Motor neuron (in vitro differentiated cells): ENCODE measurements around the gene PDE2A. TPM values are rescaled to one million over a fixed set of nuclear protein-coding genes. Genes with fewer than 3 reads are reported as not detected.

Experiments used
- ATAC-seq, 8 experiments: fragments of 200-7000 bp; cut with Tn5 transposase; replicated peaks in 6 of 8; 2 replicates each; pipeline ENCODE4 v1.8.0; 2021; ENCODE audit warnings: mild to moderate bottlenecking in 8 of 8, moderate library complexity in 8 of 8
- H3K27ac ChIP-seq, 2 donors: fragments of 250-450 bp; sonication (Bioruptor Pico); 2 replicates each; pipeline ENCODE4 v1.9.0; 2021; ENCODE audit warnings: antibody characterized with exemption in 2 of 2, mild to moderate bottlenecking in 2 of 2, moderate library complexity in 1 of 2
- H3K4me1 ChIP-seq, 2 donors: fragments of 250-450 bp; sonication (Bioruptor Pico); replicated peaks in 1 of 2; 2 replicates each; pipeline ENCODE4 v1.6.1; 2021; ENCODE audit warnings: antibody characterized with exemption in 2 of 2, mild to moderate bottlenecking in 2 of 2, moderate library complexity in 1 of 2
- H3K4me3 ChIP-seq, 5 donors: fragments of 250-450 bp; sonication (Bioruptor Pico); 2 replicates each; pipeline ENCODE4 v1.9.0; 2021; ENCODE audit warnings: antibody characterized with exemption in 5 of 5, mild to moderate bottlenecking in 5 of 5, moderate library complexity in 4 of 5
- WGBS, 10 experiments: fragments of 450-650 bp; shearing (Covaris generic); methylation state at CpG; one replicate each; pipeline ENCODE4 v1.0.0; 2022; 5-methylcytosine and 5-hydroxymethylcytosine counted together
- in situ Hi-C, 9 experiments: fragments of 400-800 bp; cut with MboI; loops; one replicate each; pipeline ENCODE4 v1.15.0; 2021; ENCODE audit warnings: low sequenced_read_pairs in 9 of 9, low pct_unique_long_range_greater_than_20kb in 2 of 9; ENCODE audit not compliant: unreplicated experiment in 9 of 9
- total RNA-seq, 8 experiments: library from RNA; unstranded; fragments of 300-600 nt; gene quantifications; 2 replicates each; pipeline versions ENCODE4 v1.2.3 to v1.2.4, GENCODE V29; 2022

PDE2A gene
- total RNA-seq, 8 experiments from 2014 or later, result 1.5 to 58.7 (median 6.0) TPM

- Histone ChIP-seq H3K4me1 (peaks cover 0 to 13% of the 10 kb centered on the region in 2 donors), H3K27ac (no peak overlapping the region)
- WGBS, 10 experiments, result 0 to 63% (median 30%) methylated on average over 1 to 3 of the region's 3 CpGs; no CpG with 5 or more reads in 5 of the 10 experiments
Measured at GRCh38 chr11:72636376-72636775, 37.8 kb downstream of the PDE2A start.

GRCh38 chr11:72635933-72636332, 38.3 kb downstream of the PDE2A start:
- WGBS, 10 experiments, result 0 to 100% (median 35%) methylated on average over 1 to 6 of the region's 6 CpGs; no CpG with 5 or more reads in 4 of the 10 experiments
- H3K27ac ChIP-seq, result no peak overlapping the region
- ATAC-seq, result peak in 3 of 8 experiments; percentile 80 to 94 (median 80)
- peaks cover 0 to 13% of the 10 kb centered on the region in 2 donors for H3K4me1 ChIP-seq
- in situ Hi-C loops, result no loop called here
- no peak overlapping the region for H3K4me3 ChIP-seq

More at GRCh38 chr11:72636376-72636775, 37.8 kb downstream of the PDE2A start:
- no peak overlapping the region for H3K4me3 ChIP-seq
- in situ Hi-C loops, result no loop called here
- peak in 2 of 8 experiments; percentile 40 to 68 for ATAC-seq

GRCh38 chr11:72635309-72635915, 38.8 kb downstream of the PDE2A start:
- peaks cover 0 to 13% of the 10 kb centered on the region in 2 donors for H3K4me1 ChIP-seq
- in situ Hi-C loops, result no loop called here
- H3K4me3 ChIP-seq, result no peak overlapping the region
- H3K27ac ChIP-seq, result no peak overlapping the region
- no peak for ATAC-seq
- WGBS, 10 experiments, result 60 to 100% (median 76%) methylated on average over 1 to 9 of the region's 9 CpGs; no CpG with 5 or more reads in 2 of the 10 experiments

GRCh38 chr11:72634472-72635095, 39.6 kb downstream of the PDE2A start:
- Histone ChIP-seq H3K4me1 (peaks cover 0 to 13% of the 10 kb centered on the region in 2 donors), H3K4me3 (no peak overlapping the region), H3K27ac (no peak overlapping the region)
- 20 to 100% (median 59%) methylated on average over 1 to 5 of the region's 7 CpGs; no CpG with 5 or more reads in 5 of the 10 experiments for WGBS, 10 experiments
- ATAC-seq, result no peak
- in situ Hi-C loops, result no loop called here

- no peak overlapping the region for H3K4me3 ChIP-seq
- no peak for ATAC-seq
- in situ Hi-C loops, result no loop called here
- WGBS, 10 experiments, result 100% methylated on average over 2 of the region's 9 CpGs; no CpG with 5 or more reads in 9 of the 10 experiments
- H3K4me1 ChIP-seq, result peaks cover 0 to 15% of the 10 kb centered on the region in 2 donors
- H3K27ac ChIP-seq, result no peak overlapping the region
Measured at GRCh38 chr11:72634016-72634415, 40.2 kb downstream of the PDE2A start.

- H3K4me1 ChIP-seq, result peaks cover 0 to 15% of the 10 kb centered on the region in 2 donors
- H3K4me3 ChIP-seq, result no peak overlapping the region
- in situ Hi-C loops, result no loop called here
- no peak overlapping the region for H3K27ac ChIP-seq
- WGBS, 10 experiments, result 40 to 80% (median 60%) methylated on average over 1 of the region's 4 CpGs; no CpG with 5 or more reads in 7 of the 10 experiments
- no peak for ATAC-seq
Measured at GRCh38 chr11:72633068-72633467, 41.2 kb downstream of the PDE2A start.

- Histone ChIP-seq H3K4me3 (no peak overlapping the region), H3K27ac (peak overlapping the region in 1 of 2 donors; percentile 0), H3K4me1 (peaks cover 0 to 15% of the 10 kb centered on the region in 2 donors)
- 33 to 80% (median 70%) methylated on average over 2 to 3 of the region's 18 CpGs; no CpG with 5 or more reads in 6 of the 10 experiments for WGBS, 10 experiments
- in situ Hi-C loops, result no loop called here
- ATAC-seq, result peak in 7 of 8 experiments; percentile 5 to 78 (median 70)
Measured at GRCh38 chr11:72631806-72632731, 42.2 kb downstream of the PDE2A start.

GRCh38 chr11:72630104-72630852, 43.9 kb downstream of the PDE2A start:
- H3K27ac ChIP-seq, result no peak overlapping the region
- H3K4me1 ChIP-seq, result peaks cover 0 to 22% of the 10 kb centered on the region in 2 donors
- in situ Hi-C loops, result no loop called here
- 55 to 95% (median 71%) methylated on average over 1 to 10 of the region's 16 CpGs; no CpG with 5 or more reads in 1 of the 10 experiments for WGBS, 10 experiments
- no peak overlapping the region for H3K4me3 ChIP-seq
- ATAC-seq, result no peak

GRCh38 chr11:72629266-72629665, 45.0 kb downstream of the PDE2A start:
- peak in 6 of 8 experiments; percentile 10 to 76 (median 44) for ATAC-seq
- in situ Hi-C loops, result no loop called here
- peaks cover 0 to 23% of the 10 kb centered on the region in 2 donors for H3K4me1 ChIP-seq
- no peak overlapping the region for H3K27ac ChIP-seq
- WGBS, 10 experiments, result 40 to 60% (median 57%) methylated on average over 1 to 3 of the region's 5 CpGs; no CpG with 5 or more reads in 7 of the 10 experiments
- no peak overlapping the region for H3K4me3 ChIP-seq

GRCh38 chr11:72627594-72628281, 46.5 kb downstream of the PDE2A start:
- in situ Hi-C loops, result no loop called here
- Histone ChIP-seq H3K4me3 (no peak overlapping the region), H3K27ac (no peak overlapping the region), H3K4me1 (peaks cover 0 to 20% of the 10 kb centered on the region in 2 donors)
- 40 to 100% (median 80%) methylated on average over 1 to 3 of the region's 7 CpGs; no CpG with 5 or more reads in 5 of the 10 experiments for WGBS, 10 experiments
- no peak for ATAC-seq

GRCh38 chr11:72626414-72626936, 47.7 kb downstream of the PDE2A start:
- 60 to 100% (median 87%) methylated on average over 1 to 3 of the region's 11 CpGs; no CpG with 5 or more reads in 7 of the 10 experiments for WGBS, 10 experiments
- in situ Hi-C loops, result no loop called here
- Histone ChIP-seq H3K27ac (no peak overlapping the region), H3K4me1 (peaks cover 0 to 10% of the 10 kb centered on the region in 2 donors), H3K4me3 (no peak overlapping the region)
- no peak for ATAC-seq
